Activated B cell treated with CpG ODN at 0.5 μM for 24 hours (primary cell): ENCODE data around the gene OBSCN. TPM values are rescaled to one million over a fixed set of nuclear protein-coding genes. Genes with fewer than 3 reads are reported as not detected.

Experiments used
- ATAC-seq: fragments of 200-7000 bp; cut with Tn5 transposase; one replicate; pipeline ENCODE4 v1.10.0; 2021; ENCODE audit warnings: low read depth, mild to moderate bottlenecking, moderate library complexity
- CTCF ChIA-PET: fragments of 350-600 bp; sonication (Branson Sonifier 250); formaldehyde crosslinking; loops from one replicate; lab custom pipeline; 2021; ENCODE audit warnings: antibody characterized with exemption; lab: Charles Lee
- POLR2A ChIA-PET: fragments of 350-600 bp; sonication (Branson Sonifier 250); formaldehyde crosslinking; loops from one replicate; lab custom pipeline; 2021; ENCODE audit warnings: antibody characterized with exemption; lab: Charles Lee
- DNase-seq: peaks from one replicate; pipeline ENCODE4 v3.0.0; 2022
- H3K27ac Mint-ChIP-seq: one replicate; pipeline ENCODE4 v1.8.0; 2020; ENCODE audit warnings: mixed read lengths
- H3K27me3 Mint-ChIP-seq: one replicate; pipeline ENCODE4 v1.8.0; 2021; ENCODE audit warnings: mixed read lengths
- H3K36me3 Mint-ChIP-seq: one replicate; pipeline ENCODE4 v1.8.0; 2021; ENCODE audit warnings: low read depth, mixed read lengths
- H3K4me1 Mint-ChIP-seq: one replicate; pipeline ENCODE4 v1.8.0; 2021; ENCODE audit warnings: mixed read lengths
- H3K4me3 Mint-ChIP-seq: one replicate; pipeline ENCODE4 v1.8.0; 2020; ENCODE audit warnings: mild to moderate bottlenecking, mixed read lengths
- H3K9me3 Mint-ChIP-seq: one replicate; pipeline ENCODE4 v1.8.0; 2020; ENCODE audit warnings: mixed read lengths
- CTCF ChIP-seq: fragments of 200-600 bp; IDR thresholded peaks from one replicate; pipeline ENCODE4 v1.8.0; 2022; ENCODE audit warnings: antibody characterized with exemption, mild to moderate bottlenecking
- intact Hi-C: fragments of 100-400 bp; cut with micrococcal nuclease; formaldehyde crosslinking; loops from one replicate; pipeline ENCODE4 v1.15.1; 2024
- total RNA-seq: library from RNA; stranded (reverse); gene quantifications from 2 replicates; pipeline ENCODE4 v1.2.3, GENCODE V29; 2022

The OBSCN gene
- total RNA-seq, 1 donor from 2014 or later, result 19.8 TPM

GRCh38 chr1:228276901-228277490, 69.2 kb downstream of the OBSCN start:
- peaks cover 8% of the 10 kb centered on the region for H3K4me1 Mint-ChIP-seq
- peak overlapping the region; percentile 41 for H3K4me3 Mint-ChIP-seq
- POLR2A ChIA-PET, result interaction anchor here (0.6 to 2.3 kb wide), 4 partner anchors 112 to 213 kb away, joined by 3 to 11 read pairs (median 6); partner anchors contain the start of genes IBA57 and TRIM11

GRCh38 chr1:228277491-228278431, 69.9 kb downstream of the OBSCN start:
- peaks cover 8% of the 10 kb centered on the region for H3K4me1 Mint-ChIP-seq
- H3K27ac Mint-ChIP-seq, result no peak overlapping the region
- DNase-seq (no peak), ATAC-seq (no peak)
- TF ChIP-seq CTCF, result no peak
- H3K36me3 Mint-ChIP-seq, result peaks cover 5% of the 10 kb centered on the region
- no peak overlapping the region for H3K4me3 Mint-ChIP-seq
- H3K27me3 Mint-ChIP-seq, result no peaks in the 10 kb centered on the region
- H3K9me3 Mint-ChIP-seq, result no peaks in the 10 kb centered on the region
- POLR2A ChIA-PET, result interaction anchor here (0.6 kb wide), 3 partner anchors 127 to 212 kb away, joined by 3 to 4 read pairs (median 3); no protein-coding TSS in a partner anchor
- CTCF ChIA-PET, result no interaction called here
- intact Hi-C loops, result loop anchor here (5.0 kb wide), 3 partner anchors 145 to 545 kb away; no protein-coding TSS in a partner anchor

More at GRCh38 chr1:228276901-228277490, 69.2 kb downstream of the OBSCN start:
- ATAC-seq (no peak), DNase-seq (peak; percentile 17)
- intact Hi-C loops, result loop anchor here (1.0 to 5.0 kb wide), 9 partner anchors 64 to 545 kb away; partner anchors contain the start of genes GUK1, IBA57, MRPL55 and RNF187
- CTCF ChIA-PET, result no interaction called here
- H3K27me3 Mint-ChIP-seq, result no peaks in the 10 kb centered on the region
- TF ChIP-seq CTCF, result no peak
- no peak overlapping the region for H3K27ac Mint-ChIP-seq
- H3K36me3 Mint-ChIP-seq, result peaks cover 3% of the 10 kb centered on the region
- no peaks in the 10 kb centered on the region for H3K9me3 Mint-ChIP-seq

GRCh38 chr1:228278432-228278941, 70.6 kb downstream of the OBSCN start:
- Mint-ChIP-seq H3K4me1 (peaks cover 8% of the 10 kb centered on the region), H3K9me3 (no peaks in the 10 kb centered on the region), H3K4me3 (no peak overlapping the region), H3K36me3 (peaks cover 8% of the 10 kb centered on the region), H3K27me3 (no peaks in the 10 kb centered on the region), H3K27ac (no peak overlapping the region)
- ChIA-PET POLR2A (no interaction called here), CTCF (no interaction called here)
- TF ChIP-seq CTCF, result no peak
- ATAC-seq (no peak), DNase-seq (no peak)
- intact Hi-C loops, result loop anchor here (5.0 kb wide), 3 partner anchors 146 to 546 kb away; no protein-coding TSS in a partner anchor

- no peak overlapping the region for H3K27ac Mint-ChIP-seq
- no peak for ATAC-seq
- DNase-seq, result peak; percentile 14
- POLR2A ChIA-PET, result no interaction called here
- peaks cover 10% of the 10 kb centered on the region for H3K36me3 Mint-ChIP-seq
- no peaks in the 10 kb centered on the region for H3K27me3 Mint-ChIP-seq
- CTCF ChIA-PET, result no interaction called here
- H3K4me1 Mint-ChIP-seq, result peaks cover 8% of the 10 kb centered on the region
- no peak overlapping the region for H3K4me3 Mint-ChIP-seq
- no peak for TF ChIP-seq CTCF
- no peaks in the 10 kb centered on the region for H3K9me3 Mint-ChIP-seq
- intact Hi-C loops, result loop anchor here (5.0 kb wide), 3 partner anchors 147 to 547 kb away; no protein-coding TSS in a partner anchor
Observed at GRCh38 chr1:228279011-228279721, 71.3 kb downstream of the OBSCN start.
